Activated gamma-delta T cell treated with Interleukin-2 at 50 U/mL for 16 hours (primary cell): ENCODE data around the gene BGN.

Source experiments
- DNase-seq: peaks from one replicate; pipeline ENCODE4 v3.0.0-alpha.2; 2020

The BGN gene

GRCh38 chrX:153486171-153486570 is 8.6 kb upstream of the BGN start:
- DNase-seq = no peak

GRCh38 chrX:153487590-153488071 is 7.1 kb upstream of the BGN start:
- DNase-seq = no peak

GRCh38 chrX:153488231-153488914 is 6.4 kb upstream of the BGN start:
- DNase-seq = no peak

- DNase-seq = no peak
Observed at GRCh38 chrX:153490217-153490930, 4.4 kb upstream of the BGN start.

- DNase-seq = no peak
Observed at GRCh38 chrX:153491351-153491914, 3.3 kb upstream of the BGN start.

- DNase-seq = no peak
Observed at GRCh38 chrX:153491918-153492317, 2.9 kb upstream of the BGN start.

GRCh38 chrX:153492543-153492942 is 2.2 kb upstream of the BGN start:
- no peak for DNase-seq

GRCh38 chrX:153493085-153493484 is 1.7 kb upstream of the BGN start:
- DNase-seq = no peak

- no peak for DNase-seq
Observed at GRCh38 chrX:153494061-153494460, 719 bp upstream of the BGN start.

- DNase-seq = no peak
Observed at GRCh38 chrX:153495362-153495751, 577 bp downstream of the BGN start.

GRCh38 chrX:153495903-153496589 is 1.3 kb downstream of the BGN start:
- no peak for DNase-seq

GRCh38 chrX:153496590-153496959 is 1.8 kb downstream of the BGN start:
- DNase-seq = no peak

GRCh38 chrX:153498453-153498852 is 3.7 kb downstream of the BGN start:
- no peak for DNase-seq

GRCh38 chrX:153499341-153499740 is 4.6 kb downstream of the BGN start:
- DNase-seq = no peak

- no peak for DNase-seq
Observed at GRCh38 chrX:153499876-153500275, 5.1 kb downstream of the BGN start.

- DNase-seq = no peak
Observed at GRCh38 chrX:153500676-153501280, 6.0 kb downstream of the BGN start.

GRCh38 chrX:153501530-153501929 is 6.8 kb downstream of the BGN start:
- no peak for DNase-seq

- DNase-seq = no peak
Observed at GRCh38 chrX:153502131-153502530, 7.4 kb downstream of the BGN start.

- no peak for DNase-seq
Observed at GRCh38 chrX:153502796-153503195, 8.0 kb downstream of the BGN start.

- no peak for DNase-seq
Observed at GRCh38 chrX:153504445-153505016, 9.8 kb downstream of the BGN start.

- DNase-seq = no peak
Observed at GRCh38 chrX:153505361-153505760, 10.6 kb downstream of the BGN start.

- DNase-seq = peak; percentile 83
Observed at GRCh38 chrX:153507484-153508178, 12.9 kb downstream of the BGN start.
